GM21786 (cell line): Measurements from ENCODE around the gene CTIF.

Source experiments
- ATAC-seq: cut with Tn5 transposase; IDR thresholded peaks from one replicate; pipeline ENCODE4 v1.9.1; 2021; ENCODE audit not compliant: unreplicated experiment

The CTIF gene

GRCh38 chr18:48675912-48676311 is 137.1 kb downstream of the CTIF start:
- no peak for ATAC-seq

- no peak for ATAC-seq
Measured at GRCh38 chr18:48676346-48676745, 137.5 kb downstream of the CTIF start.

- peak; percentile 49 for ATAC-seq
Measured at GRCh38 chr18:48676756-48677368, 138.0 kb downstream of the CTIF start.

GRCh38 chr18:48678237-48679115 is 139.6 kb downstream of the CTIF start:
- no peak for ATAC-seq

- ATAC-seq = no peak
Measured at GRCh38 chr18:48679236-48679635, 140.4 kb downstream of the CTIF start.

GRCh38 chr18:48680339-48681250 is 141.8 kb downstream of the CTIF start:
- ATAC-seq = no peak

GRCh38 chr18:48682768-48683167 is 143.9 kb downstream of the CTIF start:
- ATAC-seq = no peak

GRCh38 chr18:48683197-48683596 is 144.4 kb downstream of the CTIF start:
- ATAC-seq = no peak

GRCh38 chr18:48683661-48684060 is 144.8 kb downstream of the CTIF start:
- ATAC-seq = no peak

GRCh38 chr18:48687346-48688042 is 148.7 kb downstream of the CTIF start:
- no peak for ATAC-seq

- ATAC-seq = no peak
Measured at GRCh38 chr18:48688961-48689360, 150.1 kb downstream of the CTIF start.

- no peak for ATAC-seq
Measured at GRCh38 chr18:48689548-48689947, 150.7 kb downstream of the CTIF start.

- ATAC-seq = no peak
Measured at GRCh38 chr18:48690494-48690893, 151.7 kb downstream of the CTIF start.

- no peak for ATAC-seq
Measured at GRCh38 chr18:48693006-48693405, 154.2 kb downstream of the CTIF start.

- ATAC-seq = no peak
Measured at GRCh38 chr18:48693625-48694262, 154.9 kb downstream of the CTIF start.

GRCh38 chr18:48694295-48694694 is 155.5 kb downstream of the CTIF start:
- ATAC-seq = no peak

- no peak for ATAC-seq
Measured at GRCh38 chr18:48695671-48696070, 156.8 kb downstream of the CTIF start.

GRCh38 chr18:48696218-48696617 is 157.4 kb downstream of the CTIF start:
- ATAC-seq = no peak

GRCh38 chr18:48697441-48697840 is 158.6 kb downstream of the CTIF start:
- ATAC-seq = no peak

GRCh38 chr18:48698707-48699106 is 159.9 kb downstream of the CTIF start:
- peak; percentile 44 for ATAC-seq
